Heart right ventricle (tissue), 16 donors: ENCODE data around the gene PAFAH1B2. TPM values are rescaled to one million over a fixed set of nuclear protein-coding genes. Genes with fewer than 3 reads are reported as not detected.

Experiments used
- ATAC-seq, 8 donors: fragments of 200-7000 bp; cut with Tn5 transposase; one replicate each; pipeline ENCODE4 v1.9.1; 2020; ENCODE audit warnings: mild to moderate bottlenecking in 8 of 8, moderate library complexity in 8 of 8, moderate number of reproducible peaks in 1 of 8
- DNase-seq, 2 donors: peaks; one replicate each; pipeline ENCODE4 v3.0.0-alpha.2; 2020
- H3K27ac ChIP-seq, 10 donors: fragments of 200-600 bp; sonication (generic) in 2 of 10; one replicate each; pipeline versions ENCODE4 v1.5.0 to v1.8.0; 2020 to 2022; ENCODE audit warnings: mild to moderate bottlenecking in 3 of 10
- H3K27me3 ChIP-seq, 7 donors: fragments of 200-600 bp; one replicate each; pipeline ENCODE4 v1.8.0; 2021 to 2022; ENCODE audit warnings: mild to moderate bottlenecking in 2 of 7
- H3K36me3 ChIP-seq, 9 donors: fragments of 200-600 bp; sonication (generic) in 1 of 9; one replicate each; pipeline versions ENCODE4 v1.5.0 to v1.8.0; 2020 to 2022; ENCODE audit warnings: mild to moderate bottlenecking in 2 of 9
- H3K4me1 ChIP-seq, 9 donors: fragments of 200-600 bp; sonication (generic) in 1 of 9; one replicate each; pipeline versions ENCODE4 v1.5.0 to v1.8.0; 2020 to 2022; ENCODE audit warnings: mild to moderate bottlenecking in 4 of 9
- H3K4me3 ChIP-seq, 10 donors: fragments of 200-600 bp; sonication (generic) in 2 of 10; one replicate each; pipeline versions ENCODE4 v1.5.0 to v1.8.0; 2020 to 2022; ENCODE audit warnings: mild to moderate bottlenecking in 7 of 10, moderate library complexity in 2 of 10
- H3K9me3 ChIP-seq, 11 donors: fragments of 200-600 bp in 10 of 11; sonication (generic) in 2 of 11; one replicate each; pipeline versions ENCODE4 v1.5.0 to v1.8.0; 2013 to 2022; ENCODE audit warnings: mild to moderate bottlenecking in 2 of 11, control low read depth in 1 of 11, moderate library complexity in 1 of 11
- WGBS, 2 donors: extraction: QIAGEN DNeasy Blood & Tissue Kit; methylation state at CpG; one replicate each; pipeline ENCODE4 v1.1.7; 2013; ENCODE audit warnings: inconsistent platforms in 1 of 2; 5-methylcytosine and 5-hydroxymethylcytosine counted together
- intact Hi-C, 10 donors: fragments of 100-400 bp; cut with DNase I; formaldehyde crosslinking; loops; one replicate each; pipeline versions ENCODE4 v1.11.1 to v1.14.2; 2022
- polyA plus RNA-seq, 2 donors: library from polyadenylated mRNA; stranded (reverse); fragments of 200-250 nt; gene quantifications; one replicate each; pipeline ENCODE4 v1.2.3, GENCODE V29; 2013
- total RNA-seq, 10 donors: library from RNA; stranded (reverse); fragmentation: NEBNext Ultra II Directional in 3 of 10; extraction: Animal tissue kit (Norgen Biotek cat#: 25700) in 3 of 10; gene quantifications; one replicate each; pipeline versions ENCODE4 v1.2.1 to v1.2.4, GENCODE V29; 2021 to 2023
- TF ChIP-seq, protein P1 (sequence below), 9 donors: fragments of 200-600 bp; sonication (generic) in 2 of 9; IDR thresholded peaks; one replicate each; pipeline versions ENCODE4 v1.5.0 to v1.8.0; 2021 to 2022; ENCODE audit warnings: antibody characterized with exemption in 9 of 9, mild to moderate bottlenecking in 5 of 9, moderate library complexity in 1 of 9
- donor health status: Arrhythmogenic right ventricular cardiomyopathy.
- donor health status: ischemic (EF 13 %, LVEDD 7.1; RV severe dilation, severe dysfunction).
- donor health status: healthy with polysubstance abuse.
- donor health status: DM: no; HTN: yes; CAD: no.
- donor health status: DM: no; HTN: no; CAD: no.
- donor health status: ischemic (EF 25% LVEDD 6.9; RV normal size, moderate dysfunction).
- donor health status: ischemic (EF 25% LVEDD 5.7; RV mildly dilated, moderate dysfunction).
- donor health status: healthy.
- donor health status: DM: yes; HTN: yes; CAD: no.
- donor health status: Ischemic cardiomyopathy.
- donor health status: ischemic (EF 35%, LVEDD 5.7; RV mildly dilated, moderate dysfunction).
- donor health status: nonischemic (EF 11% LVEDD 7.7; RV severe dilation, severe dysfunction).
- donor health status: DM: yes; HTN: yes; CAD: no.
- donor health status: PGD.
- donor health status: ischemic (EF 29% LVEDD 5.4; RV normal size, mild dysfunction).
- donor health status: nonischemic (EF 23%, LVEDD 6.1; RV moderate dilation, normal function).

PAFAH1B2 gene
- total and polyA plus RNA-seq, 12 donors = 18.7 to 71.5 (median 59.4) TPM

DNA sequence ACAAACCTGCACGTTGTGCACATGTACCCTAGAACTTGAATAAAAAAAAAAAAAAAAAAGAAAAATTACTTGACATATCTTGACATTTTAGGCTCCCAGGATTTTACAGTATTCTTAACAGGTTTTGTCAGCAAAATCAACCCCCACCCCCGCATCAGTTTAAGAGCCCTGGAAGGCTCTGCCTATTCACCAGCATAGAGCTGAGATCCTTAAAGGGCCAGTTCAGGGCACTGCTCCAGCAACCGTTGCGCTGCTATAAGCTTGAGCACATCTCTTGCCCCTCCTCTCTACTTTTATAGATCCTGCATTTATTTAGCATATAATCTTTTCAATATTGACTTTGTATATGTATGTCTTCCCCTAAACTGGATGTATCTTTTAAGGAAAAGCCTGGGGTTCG, 697 bp upstream of the PAFAH1B2 start:
- H3K36me3 ChIP-seq = peaks cover 0 to 24% (median 8%) of the 10 kb centered on the region in 9 donors
- H3K27me3 ChIP-seq = no peaks in the 10 kb centered on the region
- 8% methylated on average over 5 of the region's 5 CpGs for WGBS, 2 donors
- intact Hi-C loops = loop anchor here in 4 of 10 donors (5.0 to 10.0 kb wide), 4 partner anchors 34 to 81 kb away; partner anchors contain the start of gene SIDT2 (in 1 of the 4)
- H3K9me3 ChIP-seq = no peaks in the 10 kb centered on the region
- TF ChIP-seq, protein P1, sequence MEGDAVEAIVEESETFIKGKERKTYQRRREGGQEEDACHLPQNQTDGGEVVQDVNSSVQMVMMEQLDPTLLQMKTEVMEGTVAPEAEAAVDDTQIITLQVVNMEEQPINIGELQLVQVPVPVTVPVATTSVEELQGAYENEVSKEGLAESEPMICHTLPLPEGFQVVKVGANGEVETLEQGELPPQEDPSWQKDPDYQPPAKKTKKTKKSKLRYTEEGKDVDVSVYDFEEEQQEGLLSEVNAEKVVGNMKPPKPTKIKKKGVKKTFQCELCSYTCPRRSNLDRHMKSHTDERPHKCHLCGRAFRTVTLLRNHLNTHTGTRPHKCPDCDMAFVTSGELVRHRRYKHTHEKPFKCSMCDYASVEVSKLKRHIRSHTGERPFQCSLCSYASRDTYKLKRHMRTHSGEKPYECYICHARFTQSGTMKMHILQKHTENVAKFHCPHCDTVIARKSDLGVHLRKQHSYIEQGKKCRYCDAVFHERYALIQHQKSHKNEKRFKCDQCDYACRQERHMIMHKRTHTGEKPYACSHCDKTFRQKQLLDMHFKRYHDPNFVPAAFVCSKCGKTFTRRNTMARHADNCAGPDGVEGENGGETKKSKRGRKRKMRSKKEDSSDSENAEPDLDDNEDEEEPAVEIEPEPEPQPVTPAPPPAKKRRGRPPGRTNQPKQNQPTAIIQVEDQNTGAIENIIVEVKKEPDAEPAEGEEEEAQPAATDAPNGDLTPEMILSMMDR (IDR thresholded peaks at IDR 0.05) = no peak
- DNase-seq = peak; percentile 30
- peaks cover 0 to 44% (median 36%) of the 10 kb centered on the region in 9 donors for H3K4me1 ChIP-seq
- H3K4me3 ChIP-seq = peak overlapping the region; percentile 71 to 97 (median 84)
- peak in 6 of 8 donors; percentile 26 to 57 (median 48) for ATAC-seq
- peak overlapping the region; percentile 86 to 97 (median 94) for H3K27ac ChIP-seq

DNA sequence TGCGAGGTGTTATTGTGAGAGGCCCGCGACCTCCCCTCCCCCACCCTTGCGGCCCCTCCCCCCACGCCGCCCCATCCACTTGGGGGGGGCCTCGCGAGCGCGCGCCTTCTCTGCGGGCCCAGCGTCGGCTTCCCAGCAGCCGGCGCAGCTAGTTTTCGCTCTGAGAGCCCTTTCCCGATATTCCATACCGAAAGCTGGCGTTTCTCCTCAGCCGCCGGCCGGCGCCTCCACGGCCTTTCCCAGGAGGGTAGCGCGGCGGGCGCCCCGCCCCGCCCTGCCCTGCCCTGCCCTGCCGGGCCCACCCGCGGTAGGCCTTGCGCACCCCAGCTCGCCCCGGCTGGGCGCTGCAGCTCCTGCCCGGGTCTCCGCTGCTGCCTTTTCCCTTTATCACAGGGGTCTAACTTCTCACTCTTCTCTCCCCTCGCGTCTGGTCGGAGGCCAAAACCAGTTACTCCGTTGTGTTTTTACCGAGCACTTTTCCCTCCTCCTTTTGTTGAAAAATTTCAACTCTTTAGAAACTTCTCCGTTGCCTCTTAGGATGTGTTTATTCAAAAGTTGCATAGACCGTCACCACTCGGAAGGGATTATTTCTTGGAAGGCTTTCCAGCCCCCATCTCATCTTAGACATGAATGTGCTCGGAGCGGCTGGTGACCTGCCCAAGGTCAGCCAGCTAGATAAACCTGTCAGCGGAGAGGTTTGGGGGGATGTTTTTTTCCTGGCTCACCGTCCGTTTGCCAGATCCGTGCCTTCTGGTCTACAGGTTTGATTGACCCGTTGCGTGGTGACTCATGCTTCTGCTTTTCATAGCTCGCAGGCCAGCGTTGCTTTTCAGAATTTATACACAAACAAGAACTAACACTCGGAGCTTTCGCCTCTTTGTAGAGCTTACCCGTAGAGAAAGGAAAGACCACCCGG, 648 bp downstream of the PAFAH1B2 start:
- peaks cover 0 to 51% (median 47%) of the 10 kb centered on the region in 9 donors for H3K4me1 ChIP-seq
- no peaks in the 10 kb centered on the region for H3K9me3 ChIP-seq
- DNase-seq = peak; percentile 53 to 78
- peak overlapping the region; percentile 71 to 97 (median 84) for H3K4me3 ChIP-seq
- ATAC-seq = peak; percentile 74 to 89 (median 78)
- no peaks in the 10 kb centered on the region for H3K27me3 ChIP-seq
- peak overlapping the region; percentile 86 to 97 (median 94) for H3K27ac ChIP-seq
- intact Hi-C loops = loop anchor here in 4 of 10 donors (5.0 to 10.0 kb wide), 5 partner anchors 33 to 80 kb away; partner anchors contain the start of gene SIDT2 (in 1 of the 4)
- 1% methylated on average over 50 to 62 of the region's 62 CpGs for WGBS, 2 donors
- H3K36me3 ChIP-seq = peaks cover 0 to 32% (median 8%) of the 10 kb centered on the region in 9 donors
- TF ChIP-seq, protein P1 (IDR thresholded peaks at IDR 0.05) = no peak

DNA sequence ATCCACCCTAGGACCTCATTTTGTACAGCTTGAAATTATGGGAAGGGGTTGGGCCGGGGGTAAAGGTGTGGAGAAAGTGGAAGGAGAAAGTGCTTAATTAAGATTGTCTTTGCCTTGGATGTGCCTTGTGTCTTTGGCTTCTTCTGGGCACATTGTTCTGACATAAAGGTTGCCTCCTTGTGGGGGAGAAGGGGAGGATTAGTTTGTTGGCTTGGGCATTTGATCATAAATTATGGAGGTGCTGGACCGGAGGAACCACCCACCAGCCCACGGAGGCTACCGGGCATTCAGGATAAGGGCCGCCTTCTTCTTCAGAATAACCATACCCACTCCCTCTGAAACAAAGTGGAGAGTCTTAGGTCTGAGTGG, 1.3 kb downstream of the PAFAH1B2 start:
- no peak for ATAC-seq

DNA sequence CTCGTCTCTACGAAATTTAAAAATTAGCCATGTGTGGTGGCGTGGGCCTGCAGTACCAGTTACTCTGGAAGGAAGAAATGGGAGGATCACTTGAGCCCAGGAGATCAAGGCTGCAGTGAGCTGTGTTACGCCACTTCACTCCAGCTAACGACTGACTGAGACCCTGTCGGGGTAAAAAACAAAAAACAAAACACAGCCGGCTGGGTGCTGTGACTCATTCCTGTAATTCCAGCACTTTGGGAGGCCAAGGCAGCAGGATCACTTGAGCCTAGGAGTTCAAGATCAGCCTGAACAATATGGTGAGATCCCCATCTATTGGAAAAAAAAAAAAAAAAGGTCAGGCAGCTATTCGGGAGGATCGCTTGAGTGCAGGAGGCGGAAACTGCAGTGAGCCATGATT, 2.4 kb downstream of the PAFAH1B2 start:
- Histone ChIP-seq H3K4me3 (peak overlapping the region in 5 of 10 donors; percentile 10 to 97 (median 77)), H3K36me3 (peaks cover 0 to 47% (median 8%) of the 10 kb centered on the region in 9 donors), H3K4me1 (peaks cover under 1 to 67% (median 58%) of the 10 kb centered on the region in 9 donors), H3K27me3 (no peaks in the 10 kb centered on the region), H3K9me3 (no peaks in the 10 kb centered on the region), H3K27ac (peak overlapping the region in 7 of 10 donors; percentile 57 to 97 (median 94))
- ATAC-seq (no peak), DNase-seq (no peak)
- TF ChIP-seq, protein P1 (IDR thresholded peaks at IDR 0.05) = no peak
- intact Hi-C loops = loop anchor here in 2 of 10 donors (5.0 to 10.0 kb wide), 2 partner anchors 36 to 78 kb away; no protein-coding TSS in a partner anchor
- 56% methylated on average over 10 of the region's 10 CpGs for WGBS, 2 donors

More for the DNA sequence above, 1.3 kb downstream of the PAFAH1B2 start:
- intact Hi-C loops = loop anchor here in 2 of 10 donors (5.0 to 10.0 kb wide), 2 partner anchors 37 to 79 kb away; no protein-coding TSS in a partner anchor
- TF ChIP-seq, protein P1 (IDR thresholded peaks at IDR 0.05) = peak in 2 of 9 donors; percentile 9 to 16
- H3K4me3 ChIP-seq = peak overlapping the region; percentile 71 to 97 (median 84)
- H3K9me3 ChIP-seq = no peaks in the 10 kb centered on the region
- peak overlapping the region in 9 of 10 donors; percentile 90 to 97 (median 94) for H3K27ac ChIP-seq
- WGBS, 2 donors = 4 to 11% methylated on average over 5 of the region's 5 CpGs
- peaks cover 0 to 37% (median 8%) of the 10 kb centered on the region in 9 donors for H3K36me3 ChIP-seq
- peaks cover 0 to 58% (median 52%) of the 10 kb centered on the region in 9 donors for H3K4me1 ChIP-seq
- no peak for DNase-seq
- H3K27me3 ChIP-seq = no peaks in the 10 kb centered on the region
